K562 (cell line): ENCODE data around the gene AHCYL2. TPM values are rescaled to one million over a fixed set of nuclear protein-coding genes. Genes with fewer than 3 reads are reported as not detected.

Source experiments
- BCLAF1 ChIP-seq, 2 experiments: fragments of 450-650 bp in 1 of 2; IDR thresholded peaks; 2 replicates each; pipeline ENCODE4 v1.6.1; 2011 to 2017; ENCODE audit warnings: low read depth in 2 of 2, antibody characterized with exemption in 1 of 2, borderline replicate concordance in 1 of 2, low read length in 1 of 2, mild to moderate bottlenecking in 1 of 2, mixed read lengths in 1 of 2; ENCODE audit not compliant: control insufficient read depth in 1 of 2
- CSDE1 ChIP-seq, 2 experiments: fragments of 450-650 bp; IDR thresholded peaks; 2 replicates each; pipeline ENCODE4 v1.6.1; 2016; ENCODE audit warnings: mild to moderate bottlenecking in 1 of 2
- CUX1 ChIP-seq: fragments of 200-800 bp; sonication (Bioruptor generic); IDR thresholded peaks from 2 replicates; pipeline ENCODE4 v1.6.1; 2016; ENCODE audit warnings: missing genetic modification characterization, missing compliant biosample characterization
- FOXJ2 ChIP-seq: fragments of 200-800 bp; sonication (Bioruptor generic); IDR thresholded peaks from 2 replicates; pipeline ENCODE4 v1.6.1; 2016; ENCODE audit warnings: missing genetic modification characterization, missing compliant biosample characterization
- HDAC3 ChIP-seq: fragments of 450-650 bp; IDR thresholded peaks from 2 replicates; pipeline ENCODE4 v1.6.1; 2018; ENCODE audit warnings: borderline replicate concordance, mild to moderate bottlenecking, moderate library complexity; ENCODE audit not compliant: partially characterized antibody
- MCM5 ChIP-seq: fragments of 450-650 bp; IDR thresholded peaks from 2 replicates; pipeline ENCODE4 v1.6.1; 2016; ENCODE audit warnings: low read depth
- MXI1 ChIP-seq: IDR thresholded peaks from 2 replicates; pipeline ENCODE4 v1.6.1; 2011; ENCODE audit warnings: low read depth, mild to moderate bottlenecking, improper control_type of control experiment, low read length
- PCBP1 ChIP-seq: fragments of 200-400 bp; formaldehyde crosslinking; IDR thresholded peaks from 2 replicates; pipeline ENCODE4 v1.6.1; 2018; ENCODE audit warnings: mild to moderate bottlenecking, low read depth, low read length; ENCODE audit not compliant: poor library complexity, severe bottlenecking
- PHF8 ChIP-seq: fragments of 200-600 bp; sonication (generic); IDR thresholded peaks from 2 replicates; pipeline ENCODE4 v1.6.1; 2012; ENCODE audit warnings: mixed run types, mild to moderate bottlenecking, inconsistent platforms, low read length, moderate library complexity, borderline replicate concordance
- RBM17 ChIP-seq: fragments of 200-400 bp; formaldehyde crosslinking; IDR thresholded peaks from 2 replicates; pipeline ENCODE4 v1.6.1; 2017; ENCODE audit warnings: low read depth, mild to moderate bottlenecking, low read length, borderline replicate concordance
- SRSF9 ChIP-seq: fragments of 200-400 bp; formaldehyde crosslinking; IDR thresholded peaks from 2 replicates; pipeline ENCODE4 v1.6.1; 2017; ENCODE audit warnings: low read depth, low read length, borderline replicate concordance
- ZNF217 ChIP-seq: sonication (generic); formaldehyde crosslinking; IDR thresholded peaks from 2 replicates; pipeline ENCODE4 v1.8.0; 2022; ENCODE audit warnings: mild to moderate bottlenecking, missing genetic modification reagents
- ZNF239 ChIP-seq: fragments of 250-450 bp; sonication (Bioruptor Pico); IDR thresholded peaks from 2 replicates; pipeline ENCODE4 v1.4.0; 2020; ENCODE audit warnings: mild to moderate bottlenecking
- polyA plus RNA-seq, 8 experiments: library from polyadenylated mRNA; depleted of rRNA in 4 of 8; stranded (reverse) in 5 of 8; unstranded in 3 of 8; fragments of >200 nt; fragmentation: Nextera tagmentation in 2 of 8; fragmentation: Illumina TruSeq in 1 of 8; extraction: Ambion mirVana in 2 of 8; extraction: Trizol in 1 of 8; gene quantifications; 2 replicates each; pipeline versions ENCODE4 v1.2.1 to v1.2.3, GENCODE V29; 2011 to 2014; ENCODE audit warnings: inconsistent platforms in 1 of 8, missing spikeins in 1 of 8
- total RNA-seq, 7 experiments: library from RNA; depleted of rRNA in 6 of 7; stranded (reverse); fragments of >200 nt in 6 of 7; fragmentation: Illumina TruSeq in 2 of 7; extraction: Trizol in 2 of 7; gene quantifications; 2 replicates each; pipeline versions ENCODE4 v1.2.1 to v1.2.3, GENCODE V29; 2011 to 2021; ENCODE audit warnings: low replicate concordance in 1 of 7
- TF ChIP-seq, protein P1 (sequence below): sonication (generic); formaldehyde crosslinking; IDR thresholded peaks from 2 replicates; pipeline ENCODE4 v1.8.1; 2023; ENCODE audit warnings: mild to moderate bottlenecking, missing genetic modification reagents
- TF ChIP-seq, protein P2 (sequence below): sonication (generic); formaldehyde crosslinking; IDR thresholded peaks from 2 replicates; pipeline ENCODE4 v1.8.0; 2022; ENCODE audit warnings: missing genetic modification reagents, mild to moderate bottlenecking, borderline replicate concordance

Gene AHCYL2
- total and polyA plus RNA-seq, 9 of the 15 experiments (the other 6 are each of a cell fraction or from before 2014, with no cell fraction given): 0.93 to 10.5 (median 5.2) TPM

GRCh38 chr7:129423700-129424410 lies 199.0 kb downstream of the AHCYL2 start (continued):
- TF ChIP-seq BCLAF1 (IDR thresholded peaks at IDR 0.05; ENCODE audit: borderline replicate concordance in 1 of 2, control insufficient read depth in 1 of 2, low read depth in 2 of 2, low read length in 1 of 2) (no peak), MXI1 (no peak), CUX1 (CRISPR knock-in tag) (peak; percentile 27; the same call in 1 of the 2 replicates), FOXJ2 (tag) (no peak), CSDE1 (IDR thresholded peaks at IDR 0.05) (no peak), HDAC3 (peak; percentile 55), MCM5 (no peak), ZNF239 (CRISPR knock-in tag) (no peak), ZNF217 (CRISPR knock-in tag) (no peak), RBM17 (no peak), SRSF9 (no peak), PHF8 (no peak), PCBP1 (no peak)
- TF ChIP-seq, protein P1, sequence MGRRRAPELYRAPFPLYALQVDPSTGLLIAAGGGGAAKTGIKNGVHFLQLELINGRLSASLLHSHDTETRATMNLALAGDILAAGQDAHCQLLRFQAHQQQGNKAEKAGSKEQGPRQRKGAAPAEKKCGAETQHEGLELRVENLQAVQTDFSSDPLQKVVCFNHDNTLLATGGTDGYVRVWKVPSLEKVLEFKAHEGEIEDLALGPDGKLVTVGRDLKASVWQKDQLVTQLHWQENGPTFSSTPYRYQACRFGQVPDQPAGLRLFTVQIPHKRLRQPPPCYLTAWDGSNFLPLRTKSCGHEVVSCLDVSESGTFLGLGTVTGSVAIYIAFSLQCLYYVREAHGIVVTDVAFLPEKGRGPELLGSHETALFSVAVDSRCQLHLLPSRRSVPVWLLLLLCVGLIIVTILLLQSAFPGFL (CRISPR knock-in tag): no peak
- TF ChIP-seq, protein P2, sequence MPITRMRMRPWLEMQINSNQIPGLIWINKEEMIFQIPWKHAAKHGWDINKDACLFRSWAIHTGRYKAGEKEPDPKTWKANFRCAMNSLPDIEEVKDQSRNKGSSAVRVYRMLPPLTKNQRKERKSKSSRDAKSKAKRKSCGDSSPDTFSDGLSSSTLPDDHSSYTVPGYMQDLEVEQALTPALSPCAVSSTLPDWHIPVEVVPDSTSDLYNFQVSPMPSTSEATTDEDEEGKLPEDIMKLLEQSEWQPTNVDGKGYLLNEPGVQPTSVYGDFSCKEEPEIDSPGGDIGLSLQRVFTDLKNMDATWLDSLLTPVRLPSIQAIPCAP (CRISPR knock-in tag): no peak
